Endothelial cell of umbilical vein (primary cell): ENCODE results near the gene ECHDC1. TPM values are rescaled to one million over a fixed set of nuclear protein-coding genes. Genes with fewer than 3 reads are reported as not detected.

Experiments used
- BruUV-seq: library from RNA; stranded (reverse); fragments of 400-500 nt; replicated peaks from 2 replicates; lab custom pipeline; 2021; lab: Mats Ljungman, UMichigan
- CTCF ChIA-PET: fragments of 300-600, 350-600 bp; sonication (Branson Sonifier 250); formaldehyde crosslinking; loops from one replicate; lab custom pipeline; 2021; ENCODE audit warnings: antibody characterized with exemption, inconsistent platforms; lab: Charles Lee
- POLR2A ChIA-PET: fragments of 300-600, 350-600 bp; sonication (Branson Sonifier 250); formaldehyde crosslinking; loops from one replicate; lab custom pipeline; 2021; ENCODE audit warnings: antibody characterized with exemption, inconsistent platforms; lab: Charles Lee
- DNase-seq: peaks from one replicate; pipeline ENCODE4 v3.0.0-alpha.2; 2011; ENCODE audit warnings: low read depth, low spot score
- FAIRE-seq: peaks from 2 replicates; lab custom pipeline; 2011; peaks lifted over from hg19 to GRCh38; lab: Jason Lieb, UNC
- H2AFZ ChIP-seq: 2 replicates; pipeline ENCODE4 v1.6.0; 2012; ENCODE audit warnings: low read depth, low read length, control low read depth, inconsistent platforms
- H3K27ac ChIP-seq: 2 replicates; pipeline ENCODE4 v1.5.1; 2011; ENCODE audit warnings: low read depth, mild to moderate bottlenecking, control low read depth, low read length, moderate library complexity; ENCODE audit not compliant: insufficient read depth
- H3K27me3 ChIP-seq, 2 experiments: 2 replicates each; pipeline versions ENCODE4 v1.6.0 to v1.6.1; 2011; ENCODE audit warnings: low read length in 2 of 2, mixed read lengths in 1 of 2; ENCODE audit not compliant: control insufficient read depth in 2 of 2, insufficient read depth in 2 of 2
- H3K36me3 ChIP-seq, 2 experiments: 2 replicates in 1 of 2; 3 replicates in 1 of 2; pipeline ENCODE4 v1.5.1; 2011; ENCODE audit warnings: low read length in 2 of 2, mild to moderate bottlenecking in 1 of 2, moderate library complexity in 1 of 2; ENCODE audit not compliant: control insufficient read depth in 2 of 2, insufficient read depth in 2 of 2; ENCODE audit errors: extremely low read depth in 1 of 2
- H3K4me1 ChIP-seq: 3 replicates; pipeline ENCODE4 v1.5.1; 2011; ENCODE audit warnings: mild to moderate bottlenecking, low read length; ENCODE audit not compliant: control insufficient read depth, insufficient read depth; ENCODE audit errors: extremely low read depth
- H3K4me2 ChIP-seq: 2 replicates; pipeline ENCODE4 v1.6.1; 2011; ENCODE audit warnings: low read length, control low read depth, mixed read lengths; ENCODE audit not compliant: insufficient read depth
- H3K4me3 ChIP-seq, 3 experiments: fragments of 200-600 bp in 1 of 3; sonication (generic), shearing (Covaris generic) in 1 of 3; replicated peaks in 1 of 3; 2 replicates each; pipeline ENCODE4 v1.5.1; 2011 to 2016; ENCODE audit warnings: control low read depth in 3 of 3, low read length in 3 of 3, mild to moderate bottlenecking in 2 of 3, inconsistent platforms in 1 of 3, low read depth in 1 of 3, moderate library complexity in 1 of 3; ENCODE audit not compliant: insufficient read depth in 1 of 3
- H3K79me2 ChIP-seq: 2 replicates; pipeline ENCODE4 v1.6.0; 2012; ENCODE audit warnings: low read length, inconsistent platforms; ENCODE audit not compliant: control insufficient read depth, insufficient read depth
- H3K9ac ChIP-seq: replicated peaks from 2 replicates; pipeline ENCODE3; 2011; ENCODE audit warnings: low read length, control low read depth; ENCODE audit not compliant: insufficient read depth; ENCODE audit errors: extremely low read depth
- H3K9me1 ChIP-seq: replicated peaks from 3 replicates; pipeline ENCODE4 v1.6.0; 2011; ENCODE audit warnings: mild to moderate bottlenecking, low read length; ENCODE audit not compliant: control insufficient read depth, insufficient read depth; ENCODE audit errors: extremely low read depth
- H3K9me3 ChIP-seq: replicated peaks from 2 replicates; pipeline ENCODE4 v1.5.1; 2012; ENCODE audit warnings: low read length, inconsistent platforms; ENCODE audit not compliant: control insufficient read depth, insufficient read depth
- H4K20me1 ChIP-seq: replicated peaks from 2 replicates; pipeline ENCODE3; 2011; ENCODE audit warnings: mild to moderate bottlenecking, low read length; ENCODE audit not compliant: control insufficient read depth, insufficient read depth; ENCODE audit errors: extremely low read depth
- EZH2 ChIP-seq: IDR thresholded peaks from 2 replicates; pipeline ENCODE4 v1.6.1; 2012; ENCODE audit warnings: borderline replicate concordance, low read depth, mild to moderate bottlenecking, moderate library complexity, low read length, inconsistent platforms; ENCODE audit not compliant: severe bottlenecking
- FOS ChIP-seq: IDR thresholded peaks from 2 replicates; pipeline ENCODE4 v1.6.1; 2011; ENCODE audit warnings: mild to moderate bottlenecking, low read length, moderate library complexity, borderline replicate concordance; ENCODE audit not compliant: insufficient read depth
- GATA2 ChIP-seq: IDR thresholded peaks from 2 replicates; pipeline ENCODE4 v1.7.0; 2011; ENCODE audit warnings: low read depth, mild to moderate bottlenecking, moderate library complexity, mixed read lengths, low read length; ENCODE audit not compliant: insufficient read length, insufficient read depth
- JUN ChIP-seq: IDR thresholded peaks from 2 replicates; pipeline ENCODE4 v1.6.1; 2011; ENCODE audit warnings: borderline replicate concordance, low read depth; ENCODE audit not compliant: insufficient read length, insufficient read depth
- MYC ChIP-seq: IDR thresholded peaks from one replicate; pipeline ENCODE4 v1.6.1; 2011; ENCODE audit warnings: mild to moderate bottlenecking, low read depth, low read length
- POLR2A ChIP-seq: IDR thresholded peaks from 2 replicates; pipeline ENCODE4 v1.6.1; 2012; ENCODE audit warnings: low read depth, mild to moderate bottlenecking, control low read depth, low read length
- POLR2AphosphoS5 ChIP-seq: IDR thresholded peaks from 2 replicates; pipeline ENCODE4 v1.6.1; 2012; ENCODE audit warnings: low read depth, mild to moderate bottlenecking, control low read depth, low read length, moderate library complexity; ENCODE audit not compliant: insufficient read depth
- dilution Hi-C: fragments of 300-500 bp; cut with MboI; formaldehyde crosslinking; loops from one replicate; pipeline ENCODE4 v1.15.0; 2019; ENCODE audit warnings: low sequenced_read_pairs; ENCODE audit not compliant: extremely low pct_ligation_motif_present
- intact Hi-C: fragments of 100-400 bp; cut with micrococcal nuclease; formaldehyde crosslinking; loops from one replicate; pipeline ENCODE4 v1.10.0; 2022
- polyA plus RNA-seq, 4 experiments: library from polyadenylated mRNA; depleted of rRNA in 3 of 4; stranded (reverse) in 3 of 4; unstranded in 1 of 4; fragments of >200 nt; gene quantifications; 2 replicates each; pipeline versions ENCODE4 v1.2.1 to v1.2.3, GENCODE V29; 2011 to 2012; ENCODE audit warnings: missing spikeins in 1 of 4
- total RNA-seq: library from RNA; stranded (reverse); gene quantifications from 2 replicates; pipeline ENCODE4 v1.2.3, GENCODE V29; 2021
- TF ChIP-seq, protein P1 (sequence below), 2 donors: IDR thresholded peaks; 1 replicate in 1 of 2; 2 replicates in 1 of 2; pipeline ENCODE4 v1.5.1; 2011; ENCODE audit warnings: low read length in 2 of 2, mild to moderate bottlenecking in 2 of 2, moderate library complexity in 2 of 2, control low read depth in 1 of 2, inconsistent platforms in 1 of 2, low read depth in 1 of 2; ENCODE audit not compliant: insufficient read depth in 1 of 2; ENCODE audit errors: extremely low read depth in 1 of 2
- TF ChIP-seq, protein P2 (sequence below): IDR thresholded peaks from 2 replicates; pipeline ENCODE4 v1.6.1; 2011; ENCODE audit not compliant: insufficient read depth, insufficient read length

Gene ECHDC1
- total and polyA plus RNA-seq, 2 donors (not counting 3 experiments of a cell fraction or from before 2014, with no cell fraction given): 8.1 to 36.8 TPM

DNA sequence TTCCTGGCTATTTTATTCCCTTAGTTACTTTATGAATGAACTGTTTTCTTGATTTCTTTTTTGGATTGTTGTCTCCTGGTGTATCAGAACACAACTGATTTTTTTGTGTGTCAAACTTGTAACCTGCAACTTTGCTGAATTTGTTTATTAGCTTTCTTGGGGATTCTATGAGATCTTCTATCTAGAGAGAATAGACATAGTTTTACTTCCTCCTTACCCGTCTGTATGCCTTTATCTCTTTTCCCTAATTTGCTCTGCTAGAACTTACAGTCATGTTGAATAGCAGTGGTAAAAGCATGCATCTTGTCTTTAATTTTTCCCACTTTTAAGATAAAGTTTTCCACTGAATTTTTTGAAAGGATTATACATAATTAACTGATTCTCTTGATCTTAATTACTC is 63.6 kb downstream of the ECHDC1 start:
- TF ChIP-seq POLR2AphosphoS5: no peak
- no peak for TF ChIP-seq POLR2A
- TF ChIP-seq MYC: no peak
- TF ChIP-seq, protein P1, sequence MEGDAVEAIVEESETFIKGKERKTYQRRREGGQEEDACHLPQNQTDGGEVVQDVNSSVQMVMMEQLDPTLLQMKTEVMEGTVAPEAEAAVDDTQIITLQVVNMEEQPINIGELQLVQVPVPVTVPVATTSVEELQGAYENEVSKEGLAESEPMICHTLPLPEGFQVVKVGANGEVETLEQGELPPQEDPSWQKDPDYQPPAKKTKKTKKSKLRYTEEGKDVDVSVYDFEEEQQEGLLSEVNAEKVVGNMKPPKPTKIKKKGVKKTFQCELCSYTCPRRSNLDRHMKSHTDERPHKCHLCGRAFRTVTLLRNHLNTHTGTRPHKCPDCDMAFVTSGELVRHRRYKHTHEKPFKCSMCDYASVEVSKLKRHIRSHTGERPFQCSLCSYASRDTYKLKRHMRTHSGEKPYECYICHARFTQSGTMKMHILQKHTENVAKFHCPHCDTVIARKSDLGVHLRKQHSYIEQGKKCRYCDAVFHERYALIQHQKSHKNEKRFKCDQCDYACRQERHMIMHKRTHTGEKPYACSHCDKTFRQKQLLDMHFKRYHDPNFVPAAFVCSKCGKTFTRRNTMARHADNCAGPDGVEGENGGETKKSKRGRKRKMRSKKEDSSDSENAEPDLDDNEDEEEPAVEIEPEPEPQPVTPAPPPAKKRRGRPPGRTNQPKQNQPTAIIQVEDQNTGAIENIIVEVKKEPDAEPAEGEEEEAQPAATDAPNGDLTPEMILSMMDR (IDR thresholded peaks at IDR 0.05; ENCODE audit: extremely low read depth in 1 of 2, insufficient read depth in 1 of 2, low read depth in 1 of 2, low read length in 2 of 2): no peak
- no peak for TF ChIP-seq EZH2
- TF ChIP-seq, protein P2, sequence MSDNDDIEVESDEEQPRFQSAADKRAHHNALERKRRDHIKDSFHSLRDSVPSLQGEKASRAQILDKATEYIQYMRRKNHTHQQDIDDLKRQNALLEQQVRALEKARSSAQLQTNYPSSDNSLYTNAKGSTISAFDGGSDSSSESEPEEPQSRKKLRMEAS: no peak
- TF ChIP-seq GATA2: no peak
- TF ChIP-seq JUN: no peak
- no peak for TF ChIP-seq FOS
- FAIRE-seq: no peak
- DNase-seq: no peak
- no peak overlapping the region for H3K9ac ChIP-seq
- no peak overlapping the region for H3K4me3 ChIP-seq
- intact Hi-C loops: no loop called here
- ChIA-PET POLR2A (no interaction called here), CTCF (interaction anchor here (1.1 to 1.2 kb wide), 2 partner anchors 13 to 21 kb away, joined by 3 read pairs; partner anchors contain the start of gene RNF146)
- peaks cover 7% of the 10 kb centered on the region for H4K20me1 ChIP-seq
- H3K27ac ChIP-seq: no peak overlapping the region
- no peaks in the 10 kb centered on the region for H3K9me3 ChIP-seq
- peaks cover 3 to 17% of the 10 kb centered on the region in 2 experiments for H3K36me3 ChIP-seq
- no peak overlapping the region for H2AFZ ChIP-seq
- no peaks in the 10 kb centered on the region for H3K27me3 ChIP-seq
- dilution Hi-C loops: no loop called here
- no peaks in the 10 kb centered on the region for H3K4me1 ChIP-seq
- BruUV-seq: no TSS peak
- H3K9me1 ChIP-seq: no peaks in the 10 kb centered on the region
- peaks cover 42% of the 10 kb centered on the region for H3K79me2 ChIP-seq
- H3K4me2 ChIP-seq: no peak overlapping the region
